SK-N-SH treated with all-trans-retinoic acid at 6 μM for 48 hours (cell line): ENCODE results near the gene ZWILCH.

ENCODE experiments used
- ATAC-seq: fragments of 200-7000 bp; cut with Tn5 transposase; 3 replicates; pipeline ENCODE4 v1.9.1; 2020; ENCODE audit warnings: mild to moderate bottlenecking, moderate library complexity
- ARNTL ChIP-seq: fragments of 450-650 bp; formaldehyde crosslinking; IDR thresholded peaks from 2 replicates; pipeline ENCODE4 v1.5.0; 2020; ENCODE audit warnings: low read depth, mild to moderate bottlenecking, moderate library complexity, borderline replicate concordance
- BACH2 ChIP-seq: fragments of 250-450 bp; sonication (Bioruptor Pico); IDR thresholded peaks from 2 replicates; pipeline ENCODE4 v1.9.0; 2021; ENCODE audit warnings: mild to moderate bottlenecking, borderline replicate concordance
- CREB5 ChIP-seq: fragments of 250-450 bp; sonication (Bioruptor Pico); IDR thresholded peaks from 2 replicates; pipeline ENCODE4 v1.5.1; 2020; ENCODE audit warnings: low read depth, mild to moderate bottlenecking, moderate library complexity
- CSDC2 ChIP-seq: fragments of 250-450 bp; sonication (Bioruptor Pico); IDR thresholded peaks from 2 replicates; pipeline ENCODE4 v1.5.0; 2020; ENCODE audit warnings: mild to moderate bottlenecking, moderate library complexity
- ESRRG ChIP-seq: fragments of 250-450 bp; sonication (Bioruptor Pico); IDR thresholded peaks from 2 replicates; pipeline ENCODE4 v1.6.1; 2021; ENCODE audit warnings: mild to moderate bottlenecking
- GLIS3 ChIP-seq: fragments of 250-450 bp; sonication (Bioruptor Pico); IDR thresholded peaks from 2 replicates; pipeline ENCODE4 v1.5.0; 2020; ENCODE audit warnings: mild to moderate bottlenecking, moderate library complexity
- ISL1 ChIP-seq: fragments of 250-450 bp; sonication (Bioruptor Pico); IDR thresholded peaks from 2 replicates; pipeline ENCODE4 v2.1.2; 2022; ENCODE audit warnings: mild to moderate bottlenecking, moderate library complexity
- OSR1 ChIP-seq: fragments of 250-450 bp; sonication (Bioruptor Pico); IDR thresholded peaks from 2 replicates; pipeline ENCODE4 v1.8.0; 2022; ENCODE audit warnings: moderate library complexity, mild to moderate bottlenecking, inconsistent platforms
- PATZ1 ChIP-seq: fragments of 250-450 bp; sonication (Bioruptor Pico); IDR thresholded peaks from 2 replicates; pipeline ENCODE4 v1.8.0; 2020; ENCODE audit warnings: mild to moderate bottlenecking, moderate library complexity, borderline replicate concordance
- PPARA ChIP-seq: fragments of 250-450 bp; sonication (Bioruptor Pico); IDR thresholded peaks from 2 replicates; pipeline ENCODE4 v1.5.0; 2020; ENCODE audit warnings: mild to moderate bottlenecking, borderline replicate concordance
- SNAI2 ChIP-seq: fragments of 250-450 bp; sonication (Bioruptor Pico); IDR thresholded peaks from 2 replicates; pipeline ENCODE4 v1.5.0; 2020; ENCODE audit warnings: mild to moderate bottlenecking, moderate library complexity
- TCF4 ChIP-seq: fragments of 250-450 bp; sonication (Bioruptor Pico); IDR thresholded peaks from 2 replicates; pipeline ENCODE4 v1.8.0; 2021; ENCODE audit warnings: mild to moderate bottlenecking, moderate library complexity, borderline replicate concordance
- TSHZ2 ChIP-seq: fragments of 250-450 bp; sonication (Bioruptor Pico); IDR thresholded peaks from 2 replicates; pipeline ENCODE4 v1.5.0; 2020; ENCODE audit warnings: mild to moderate bottlenecking, moderate library complexity
- ZC3H10 ChIP-seq: fragments of 250-450 bp; sonication (Bioruptor Pico); IDR thresholded peaks from 2 replicates; pipeline ENCODE4 v1.5.1; 2021; ENCODE audit warnings: mild to moderate bottlenecking, moderate library complexity
- ZFP3 ChIP-seq: fragments of 250-450 bp; sonication (Bioruptor Pico); IDR thresholded peaks from 2 replicates; pipeline ENCODE4 v1.5.0; 2020; ENCODE audit warnings: mild to moderate bottlenecking, moderate library complexity
- ZFP30 ChIP-seq: fragments of 450-650 bp; formaldehyde crosslinking; IDR thresholded peaks from 2 replicates; pipeline ENCODE4 v1.5.0; 2022; ENCODE audit warnings: mild to moderate bottlenecking, moderate library complexity
- ZNF565 ChIP-seq: fragments of 450-650 bp; formaldehyde crosslinking; conservative IDR thresholded peaks from 2 replicates; pipeline ENCODE4 v1.5.0; 2020; ENCODE audit warnings: low read depth, mild to moderate bottlenecking, moderate library complexity
- ZNF70 ChIP-seq: fragments of 450-650 bp; formaldehyde crosslinking; IDR thresholded peaks from 2 replicates; pipeline ENCODE4 v1.5.0; 2020; ENCODE audit warnings: mild to moderate bottlenecking, moderate library complexity
- ZNF8 ChIP-seq: fragments of 450-650 bp; formaldehyde crosslinking; IDR thresholded peaks from 2 replicates; pipeline ENCODE4 v1.5.0; 2020; ENCODE audit warnings: mild to moderate bottlenecking, moderate library complexity
- TF ChIP-seq, protein P1 (sequence below): fragments of 250-450 bp; sonication (Bioruptor Pico); IDR thresholded peaks from 2 replicates; pipeline ENCODE4 v1.5.1; 2021; ENCODE audit warnings: mild to moderate bottlenecking, moderate library complexity
- TF ChIP-seq, protein P2 (sequence below): fragments of 250-450 bp; sonication (Bioruptor Pico); IDR thresholded peaks from 2 replicates; pipeline ENCODE4 v1.8.0; 2021; ENCODE audit warnings: low read depth, mild to moderate bottlenecking, moderate library complexity, borderline replicate concordance

The ZWILCH gene

DNA sequence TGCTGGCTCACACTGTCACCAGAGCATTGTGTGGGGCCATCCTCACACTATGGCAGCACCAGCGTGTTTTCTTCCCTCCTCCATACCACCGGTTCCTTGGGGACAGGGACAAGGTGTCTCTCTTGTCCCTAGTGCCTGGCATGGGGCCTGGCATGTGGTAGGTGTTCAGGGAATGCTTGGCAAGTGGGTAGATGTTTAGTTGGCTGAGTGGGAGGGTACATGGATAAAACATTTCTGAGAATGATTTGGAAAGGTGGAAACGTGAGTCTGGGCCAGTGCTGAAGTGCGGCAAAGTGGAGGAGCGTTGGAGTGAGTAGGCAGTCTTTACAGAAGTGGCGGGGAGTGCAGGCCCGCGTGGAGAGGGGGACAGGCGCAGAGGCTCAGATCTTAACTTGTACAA is 22.6 kb upstream of the ZWILCH start:
- no peak for ATAC-seq
- TF ChIP-seq PATZ1 (CRISPR knock-in tag), result no peak
- TF ChIP-seq OSR1, result no peak
- no peak for TF ChIP-seq ZC3H10 (CRISPR knock-in tag)
- TF ChIP-seq ZNF8, result no peak

DNA sequence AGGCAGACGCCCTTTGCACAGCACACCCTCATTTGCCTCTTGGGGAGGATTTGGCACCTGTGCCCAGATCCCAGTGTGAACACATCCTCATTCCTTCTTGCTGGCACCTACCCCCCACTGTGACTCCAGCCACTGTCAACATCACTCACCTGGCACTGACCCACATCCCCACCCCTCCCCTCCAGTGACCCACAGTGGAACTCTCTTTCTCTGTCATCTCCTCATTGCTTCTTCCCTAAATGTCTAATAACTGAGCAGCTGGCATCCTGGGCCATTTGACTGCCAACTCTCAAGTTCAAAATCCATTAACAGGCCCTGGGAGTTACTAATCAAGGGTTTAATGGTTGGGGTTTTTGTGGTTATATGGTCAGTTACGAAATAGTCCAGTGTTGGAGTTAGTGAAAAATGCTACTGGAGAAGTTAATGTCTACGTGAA is 22.0 kb upstream of the ZWILCH start:
- TF ChIP-seq GLIS3 (CRISPR knock-in tag) (no peak), ISL1 (CRISPR knock-in tag) (peak; percentile 11; the same call in 1 of the 2 replicates), PATZ1 (CRISPR knock-in tag) (no peak)
- ATAC-seq, result no peak

GRCh38 chr15:66484539-66485112 is 20.5 kb upstream of the ZWILCH start:
- no peak for TF ChIP-seq CREB5 (CRISPR knock-in tag)
- TF ChIP-seq ZFP30 (CRISPR knock-in tag), result no peak
- no peak for TF ChIP-seq ZNF70 (CRISPR knock-in tag)
- TF ChIP-seq ZFP3 (CRISPR knock-in tag), result no peak
- TF ChIP-seq TSHZ2 (CRISPR knock-in tag), result no peak
- TF ChIP-seq PPARA (CRISPR knock-in tag), result no peak
- TF ChIP-seq TCF4 (CRISPR knock-in tag), result no peak
- no peak for TF ChIP-seq ESRRG
- no peak for TF ChIP-seq ZNF8
- TF ChIP-seq ARNTL, result no peak
- no peak for TF ChIP-seq BACH2 (CRISPR knock-in tag)
- no peak for ATAC-seq

GRCh38 chr15:66486887-66487286 is 18.2 kb upstream of the ZWILCH start:
- ATAC-seq, result no peak
- no peak for TF ChIP-seq ARNTL
- TF ChIP-seq ZNF565 (CRISPR knock-in tag), result no peak
- no peak for TF ChIP-seq GLIS3 (CRISPR knock-in tag)
- TF ChIP-seq ZFP30 (CRISPR knock-in tag), result no peak
- no peak for TF ChIP-seq PPARA (CRISPR knock-in tag)
- TF ChIP-seq, protein P1, sequence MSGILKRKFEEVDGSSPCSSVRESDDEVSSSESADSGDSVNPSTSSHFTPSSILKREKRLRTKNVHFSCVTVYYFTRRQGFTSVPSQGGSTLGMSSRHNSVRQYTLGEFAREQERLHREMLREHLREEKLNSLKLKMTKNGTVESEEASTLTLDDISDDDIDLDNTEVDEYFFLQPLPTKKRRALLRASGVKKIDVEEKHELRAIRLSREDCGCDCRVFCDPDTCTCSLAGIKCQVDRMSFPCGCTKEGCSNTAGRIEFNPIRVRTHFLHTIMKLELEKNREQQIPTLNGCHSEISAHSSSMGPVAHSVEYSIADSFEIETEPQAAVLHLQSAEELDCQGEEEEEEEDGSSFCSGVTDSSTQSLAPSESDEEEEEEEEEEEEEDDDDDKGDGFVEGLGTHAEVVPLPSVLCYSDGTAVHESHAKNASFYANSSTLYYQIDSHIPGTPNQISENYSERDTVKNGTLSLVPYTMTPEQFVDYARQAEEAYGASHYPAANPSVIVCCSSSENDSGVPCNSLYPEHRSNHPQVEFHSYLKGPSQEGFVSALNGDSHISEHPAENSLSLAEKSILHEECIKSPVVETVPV, result no peak
- no peak for TF ChIP-seq CSDC2 (CRISPR knock-in tag)
- no peak for TF ChIP-seq ZFP3 (CRISPR knock-in tag)
- TF ChIP-seq, protein P2, sequence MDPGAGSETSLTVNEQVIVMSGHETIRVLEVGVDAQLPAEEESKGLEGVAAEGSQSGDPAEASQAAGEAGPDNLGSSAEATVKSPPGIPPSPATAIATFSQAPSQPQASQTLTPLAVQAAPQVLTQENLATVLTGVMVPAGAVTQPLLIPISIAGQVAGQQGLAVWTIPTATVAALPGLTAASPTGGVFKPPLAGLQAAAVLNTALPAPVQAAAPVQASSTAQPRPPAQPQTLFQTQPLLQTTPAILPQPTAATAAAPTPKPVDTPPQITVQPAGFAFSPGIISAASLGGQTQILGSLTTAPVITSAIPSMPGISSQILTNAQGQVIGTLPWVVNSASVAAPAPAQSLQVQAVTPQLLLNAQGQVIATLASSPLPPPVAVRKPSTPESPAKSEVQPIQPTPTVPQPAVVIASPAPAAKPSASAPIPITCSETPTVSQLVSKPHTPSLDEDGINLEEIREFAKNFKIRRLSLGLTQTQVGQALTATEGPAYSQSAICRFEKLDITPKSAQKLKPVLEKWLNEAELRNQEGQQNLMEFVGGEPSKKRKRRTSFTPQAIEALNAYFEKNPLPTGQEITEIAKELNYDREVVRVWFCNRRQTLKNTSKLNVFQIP (CRISPR knock-in tag), result no peak
- TF ChIP-seq SNAI2, result no peak
